ENCODE results near the gene ACER3. TPM values are rescaled to one million over a fixed set of nuclear protein-coding genes. Genes with fewer than 3 reads are reported as not detected.
A peak's percentile ranks its signal among the peaks of the same experiment; 100 is the strongest.

ACER3 gene
- polyA plus RNA-seq, 6 donors from 2014 or later: 3.3 to 12.0 (median 5.3) TPM

GRCh38 chr11:77037057-77037456 lies 176.3 kb downstream of the ACER3 start:
- H3K27ac Mint-ChIP-seq: no peak overlapping the region
- peaks cover 0 to 4% (median 0%) of the 10 kb centered on the region in 7 donors for H3K9me3 Mint-ChIP-seq
- H3K4me3 Mint-ChIP-seq: peak overlapping the region in 1 of 8 donors; percentile 30
- no peak for ATAC-seq (ENCODE audit: low read depth in 2 of 2)
- no peak for DNase-seq
- peaks cover 24 to 27% (median 24%) of the 10 kb centered on the region in 3 donors for H3K4me1 Mint-ChIP-seq
- no peaks in the 10 kb centered on the region for H3K36me3 Mint-ChIP-seq
- peaks cover 27 to 55% (median 48%) of the 10 kb centered on the region in 3 donors for H3K27me3 Mint-ChIP-seq

GRCh38 chr11:77038029-77038824 lies 177.5 kb downstream of the ACER3 start:
- H3K36me3 Mint-ChIP-seq: no peaks in the 10 kb centered on the region
- ATAC-seq (ENCODE audit: low read depth in 2 of 2) (no peak), DNase-seq (no peak)
- peaks cover 24 to 27% (median 24%) of the 10 kb centered on the region in 3 donors for H3K4me1 Mint-ChIP-seq
- H3K27me3 Mint-ChIP-seq: peaks cover 27 to 64% (median 56%) of the 10 kb centered on the region in 3 donors
- H3K4me3 Mint-ChIP-seq: peak overlapping the region; percentile 2 to 83 (median 66)
- H3K27ac Mint-ChIP-seq: no peak overlapping the region
- peaks cover 0 to 4% (median 0%) of the 10 kb centered on the region in 7 donors for H3K9me3 Mint-ChIP-seq

GRCh38 chr11:77038825-77039326 lies 178.2 kb downstream of the ACER3 start:
- Mint-ChIP-seq H3K36me3 (no peaks in the 10 kb centered on the region), H3K27me3 (peaks cover 30 to 69% (median 61%) of the 10 kb centered on the region in 3 donors), H3K9me3 (peaks cover 0 to 4% (median 0%) of the 10 kb centered on the region in 7 donors), H3K27ac (peak overlapping the region in 1 of 6 donors; percentile 87), H3K4me3 (peak overlapping the region; percentile 2 to 85 (median 72)), H3K4me1 (peaks cover 24 to 27% (median 24%) of the 10 kb centered on the region in 3 donors)
- ATAC-seq (ENCODE audit: low read depth in 2 of 2) (peak; percentile 58 to 75), DNase-seq (no peak)

- Mint-ChIP-seq H3K4me1 (peaks cover 24 to 27% (median 24%) of the 10 kb centered on the region in 3 donors), H3K27ac (no peak overlapping the region), H3K4me3 (peak overlapping the region in 7 of 8 donors; percentile 35 to 83 (median 70)), H3K36me3 (no peaks in the 10 kb centered on the region), H3K9me3 (peaks cover 0 to 4% (median 0%) of the 10 kb centered on the region in 7 donors), H3K27me3 (peaks cover 38 to 73% (median 70%) of the 10 kb centered on the region in 3 donors)
- ATAC-seq (ENCODE audit: low read depth in 2 of 2) (peak; percentile 40 to 44), DNase-seq (no peak)
Measured at GRCh38 chr11:77039491-77040400, 179.0 kb downstream of the ACER3 start.

- Mint-ChIP-seq H3K9me3 (peaks cover 0 to 4% (median 0%) of the 10 kb centered on the region in 7 donors), H3K36me3 (no peaks in the 10 kb centered on the region), H3K4me1 (peaks cover 24 to 27% (median 25%) of the 10 kb centered on the region in 3 donors), H3K4me3 (peak overlapping the region in 4 of 8 donors; percentile 59 to 80 (median 65)), H3K27me3 (peaks cover 44 to 76% (median 73%) of the 10 kb centered on the region in 3 donors), H3K27ac (no peak overlapping the region)
- ATAC-seq (ENCODE audit: low read depth in 2 of 2): no peak
- DNase-seq: no peak
Measured at GRCh38 chr11:77040401-77040777, 179.7 kb downstream of the ACER3 start.

- DNase-seq: no peak
- no peaks in the 10 kb centered on the region for H3K36me3 Mint-ChIP-seq
- H3K4me3 Mint-ChIP-seq: peak overlapping the region in 6 of 8 donors; percentile 25 to 67 (median 50)
- peaks cover 48 to 80% (median 78%) of the 10 kb centered on the region in 3 donors for H3K27me3 Mint-ChIP-seq
- H3K27ac Mint-ChIP-seq: peak overlapping the region in 2 of 6 donors; percentile 26 to 54
- peaks cover 24 to 30% (median 27%) of the 10 kb centered on the region in 3 donors for H3K4me1 Mint-ChIP-seq
- ATAC-seq (ENCODE audit: low read depth in 2 of 2): no peak
- peaks cover 0 to 4% (median 0%) of the 10 kb centered on the region in 7 donors for H3K9me3 Mint-ChIP-seq
Measured at GRCh38 chr11:77040889-77041288, 180.2 kb downstream of the ACER3 start.

GRCh38 chr11:77042111-77042726 lies 181.5 kb downstream of the ACER3 start:
- peaks cover 26 to 40% (median 33%) of the 10 kb centered on the region in 3 donors for H3K4me1 Mint-ChIP-seq
- no peak overlapping the region for H3K27ac Mint-ChIP-seq
- no peak for ATAC-seq (ENCODE audit: low read depth in 2 of 2)
- H3K27me3 Mint-ChIP-seq: peaks cover 43 to 72% (median 72%) of the 10 kb centered on the region in 3 donors
- peaks cover 0 to 4% (median 0%) of the 10 kb centered on the region in 7 donors for H3K9me3 Mint-ChIP-seq
- no peaks in the 10 kb centered on the region for H3K36me3 Mint-ChIP-seq
- peak overlapping the region in 2 of 8 donors; percentile 25 to 39 for H3K4me3 Mint-ChIP-seq
- no peak for DNase-seq

GRCh38 chr11:77044356-77044755 lies 183.6 kb downstream of the ACER3 start:
- ATAC-seq (ENCODE audit: low read depth in 2 of 2): no peak
- no peak overlapping the region for H3K27ac Mint-ChIP-seq
- H3K9me3 Mint-ChIP-seq: peaks cover 0 to 1% (median 0%) of the 10 kb centered on the region in 7 donors
- no peak for DNase-seq
- H3K4me3 Mint-ChIP-seq: no peak overlapping the region
- H3K4me1 Mint-ChIP-seq: peaks cover 12 to 24% (median 16%) of the 10 kb centered on the region in 3 donors
- peaks cover 25 to 55% (median 50%) of the 10 kb centered on the region in 3 donors for H3K27me3 Mint-ChIP-seq
- H3K36me3 Mint-ChIP-seq: no peaks in the 10 kb centered on the region

- Mint-ChIP-seq H3K27me3 (peaks cover 25 to 55% (median 49%) of the 10 kb centered on the region in 3 donors), H3K4me1 (peaks cover 11 to 24% (median 16%) of the 10 kb centered on the region in 3 donors), H3K36me3 (no peaks in the 10 kb centered on the region), H3K27ac (no peak overlapping the region), H3K9me3 (peaks cover 0 to 1% (median 0%) of the 10 kb centered on the region in 7 donors), H3K4me3 (no peak overlapping the region)
- no peak for DNase-seq
- ATAC-seq (ENCODE audit: low read depth in 2 of 2): no peak
Measured at GRCh38 chr11:77044886-77045285, 184.2 kb downstream of the ACER3 start.

GRCh38 chr11:77046060-77046501 lies 185.4 kb downstream of the ACER3 start:
- ATAC-seq (ENCODE audit: low read depth in 2 of 2) (peak; percentile 34 to 35), DNase-seq (peak; percentile 36)
- Mint-ChIP-seq H3K4me1 (peaks cover 7 to 18% (median 9%) of the 10 kb centered on the region in 3 donors), H3K4me3 (peak overlapping the region in 2 of 8 donors; percentile 18 to 45), H3K9me3 (peaks cover 0 to 1% (median 0%) of the 10 kb centered on the region in 7 donors), H3K36me3 (no peaks in the 10 kb centered on the region), H3K27ac (no peak overlapping the region), H3K27me3 (peaks cover 21 to 46% (median 41%) of the 10 kb centered on the region in 3 donors)

- ATAC-seq (ENCODE audit: low read depth in 2 of 2): peak; percentile 91 to 96
- DNase-seq: peak; percentile 89
- peaks cover 0 to 1% (median 0%) of the 10 kb centered on the region in 7 donors for H3K9me3 Mint-ChIP-seq
- peaks cover 7 to 18% (median 9%) of the 10 kb centered on the region in 3 donors for H3K4me1 Mint-ChIP-seq
- peak overlapping the region; percentile 23 to 84 (median 75) for H3K4me3 Mint-ChIP-seq
- H3K27ac Mint-ChIP-seq: peak overlapping the region in 4 of 6 donors; percentile 40 to 72 (median 57)
- peaks cover 21 to 37% (median 34%) of the 10 kb centered on the region in 3 donors for H3K27me3 Mint-ChIP-seq
- no peaks in the 10 kb centered on the region for H3K36me3 Mint-ChIP-seq
Measured at GRCh38 chr11:77047007-77047927, 186.5 kb downstream of the ACER3 start.

Measured in naive B cell (primary cell).